ENCODE measurements around the gene TRIOBP.

DNA sequence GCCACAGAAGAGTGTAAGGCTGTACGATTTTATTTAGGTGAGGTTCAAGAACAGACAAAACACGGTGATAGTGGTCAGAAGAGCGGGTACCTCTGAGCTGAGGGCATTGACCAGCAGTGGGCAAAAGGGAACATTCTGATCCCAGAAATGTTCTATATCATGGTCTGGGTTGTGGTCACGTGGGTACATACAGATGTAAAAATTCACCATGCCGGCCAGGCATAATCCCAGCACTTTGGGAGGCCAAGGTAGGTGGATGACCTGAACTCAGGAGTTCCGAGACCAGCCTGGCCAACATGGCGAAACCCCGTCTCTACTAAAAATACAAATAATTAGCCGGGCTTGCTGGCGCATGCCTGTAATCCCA is 79.8 kb downstream of the TRIOBP start:
- TF ChIP-seq POLR2AphosphoS5 (IDR thresholded peaks at IDR 0.05; ENCODE audit: low read depth, low read length) (no peak), TAF1 (IDR thresholded peaks at IDR 0.05; ENCODE audit: borderline replicate concordance, insufficient read depth, low read length) (no peak), SIN3A (IDR thresholded peaks at IDR 0.05; ENCODE audit: borderline replicate concordance, insufficient read depth, low read length) (no peak), FOXP2 (optimal IDR thresholded peaks at IDR 0.05; ENCODE audit: borderline replicate concordance, extremely low read depth, extremely low read length, insufficient read depth) (no peak)
- TF ChIP-seq, protein P1, sequence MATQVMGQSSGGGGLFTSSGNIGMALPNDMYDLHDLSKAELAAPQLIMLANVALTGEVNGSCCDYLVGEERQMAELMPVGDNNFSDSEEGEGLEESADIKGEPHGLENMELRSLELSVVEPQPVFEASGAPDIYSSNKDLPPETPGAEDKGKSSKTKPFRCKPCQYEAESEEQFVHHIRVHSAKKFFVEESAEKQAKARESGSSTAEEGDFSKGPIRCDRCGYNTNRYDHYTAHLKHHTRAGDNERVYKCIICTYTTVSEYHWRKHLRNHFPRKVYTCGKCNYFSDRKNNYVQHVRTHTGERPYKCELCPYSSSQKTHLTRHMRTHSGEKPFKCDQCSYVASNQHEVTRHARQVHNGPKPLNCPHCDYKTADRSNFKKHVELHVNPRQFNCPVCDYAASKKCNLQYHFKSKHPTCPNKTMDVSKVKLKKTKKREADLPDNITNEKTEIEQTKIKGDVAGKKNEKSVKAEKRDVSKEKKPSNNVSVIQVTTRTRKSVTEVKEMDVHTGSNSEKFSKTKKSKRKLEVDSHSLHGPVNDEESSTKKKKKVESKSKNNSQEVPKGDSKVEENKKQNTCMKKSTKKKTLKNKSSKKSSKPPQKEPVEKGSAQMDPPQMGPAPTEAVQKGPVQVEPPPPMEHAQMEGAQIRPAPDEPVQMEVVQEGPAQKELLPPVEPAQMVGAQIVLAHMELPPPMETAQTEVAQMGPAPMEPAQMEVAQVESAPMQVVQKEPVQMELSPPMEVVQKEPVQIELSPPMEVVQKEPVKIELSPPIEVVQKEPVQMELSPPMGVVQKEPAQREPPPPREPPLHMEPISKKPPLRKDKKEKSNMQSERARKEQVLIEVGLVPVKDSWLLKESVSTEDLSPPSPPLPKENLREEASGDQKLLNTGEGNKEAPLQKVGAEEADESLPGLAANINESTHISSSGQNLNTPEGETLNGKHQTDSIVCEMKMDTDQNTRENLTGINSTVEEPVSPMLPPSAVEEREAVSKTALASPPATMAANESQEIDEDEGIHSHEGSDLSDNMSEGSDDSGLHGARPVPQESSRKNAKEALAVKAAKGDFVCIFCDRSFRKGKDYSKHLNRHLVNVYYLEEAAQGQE (IDR thresholded peaks at IDR 0.05; ENCODE audit: insufficient read depth in 1 of 2, low read depth in 2 of 2, low read length in 2 of 2): no peak
